Nephron (organoid): Measurements from ENCODE around the gene PFAS.

Source experiments
- H3K27ac Mint-ChIP-seq, 3 experiments: 2 replicates each; pipeline ENCODE4 v1.8.0; 2020; ENCODE audit warnings: mixed read lengths in 3 of 3, mild to moderate bottlenecking in 2 of 3, moderate library complexity in 1 of 3
- H3K27me3 Mint-ChIP-seq: 2 replicates; pipeline ENCODE4 v1.8.0; 2021; ENCODE audit warnings: low read depth, mild to moderate bottlenecking, moderate library complexity, mixed read lengths
- H3K36me3 Mint-ChIP-seq: 2 replicates; pipeline ENCODE4 v1.8.0; 2020; ENCODE audit warnings: low read depth, mixed read lengths
- H3K4me1 Mint-ChIP-seq: 2 replicates; pipeline ENCODE4 v1.8.0; 2020; ENCODE audit warnings: mixed read lengths
- H3K4me3 Mint-ChIP-seq, 3 experiments: 2 replicates each; pipeline ENCODE4 v1.8.0; 2020; ENCODE audit warnings: mild to moderate bottlenecking in 3 of 3, mixed read lengths in 3 of 3, moderate library complexity in 2 of 3
- H3K9me3 Mint-ChIP-seq: 2 replicates; pipeline ENCODE4 v1.8.0; 2020; ENCODE audit warnings: mixed read lengths
- TF ChIP-seq, protein P1 (sequence below), 3 experiments: fragments of 200-600 bp; sonication (generic); IDR thresholded peaks; one replicate each; pipeline ENCODE4 v1.5.0; 2021; ENCODE audit warnings: antibody characterized with exemption in 3 of 3; ENCODE audit not compliant: unreplicated experiment in 3 of 3

The PFAS gene

DNA sequence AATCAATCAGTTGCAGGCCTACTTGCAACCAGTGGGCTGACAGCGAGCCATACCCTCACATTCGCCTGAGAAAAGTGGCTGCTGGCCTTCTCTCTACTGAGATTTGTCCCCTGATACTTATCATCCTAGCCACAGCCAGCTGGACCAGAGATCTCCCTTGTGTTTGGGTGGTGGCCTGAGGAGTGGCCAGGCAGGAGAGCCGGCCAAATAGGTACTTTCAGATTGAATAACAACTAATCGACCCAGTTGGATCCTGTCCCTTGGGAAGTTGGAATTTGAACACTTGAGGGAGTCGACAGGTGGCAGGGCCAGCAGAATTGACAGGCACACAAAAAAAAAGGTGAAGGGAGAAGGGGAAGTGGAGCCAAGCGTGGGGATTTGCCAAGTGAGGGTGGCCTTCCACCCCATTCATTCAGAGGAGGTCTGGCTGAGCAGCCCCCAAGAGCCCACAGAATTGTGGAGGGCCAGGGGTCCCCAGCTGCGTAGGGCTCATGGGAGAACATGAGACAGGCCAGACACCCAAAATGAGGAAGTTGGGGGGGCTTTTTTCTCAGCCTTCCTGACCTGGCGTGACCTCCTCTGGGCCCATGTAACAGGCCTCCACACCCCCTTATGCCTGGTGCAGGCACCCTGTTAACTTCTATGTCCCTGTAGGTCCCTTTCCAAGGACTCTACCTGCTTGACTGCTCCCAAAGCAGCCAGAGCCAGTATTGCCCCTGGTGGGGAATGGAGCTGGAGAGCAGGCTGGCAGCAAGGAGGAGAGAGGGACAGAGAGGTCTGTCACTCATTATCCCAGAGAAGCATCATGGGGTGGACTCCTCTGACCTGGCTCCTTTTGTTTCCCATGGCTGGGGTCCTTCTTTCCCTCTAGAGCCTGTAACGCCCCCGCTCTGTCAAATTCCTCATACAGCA is 36.4 kb downstream of the PFAS start:
- Mint-ChIP-seq H3K4me3 (peak overlapping the region; percentile 26 to 74 (median 41)), H3K27me3 (no peaks in the 10 kb centered on the region), H3K36me3 (peaks cover 6% of the 10 kb centered on the region), H3K4me1 (peaks cover 11% of the 10 kb centered on the region), H3K9me3 (no peaks in the 10 kb centered on the region), H3K27ac (no peak overlapping the region)
- TF ChIP-seq, protein P1, sequence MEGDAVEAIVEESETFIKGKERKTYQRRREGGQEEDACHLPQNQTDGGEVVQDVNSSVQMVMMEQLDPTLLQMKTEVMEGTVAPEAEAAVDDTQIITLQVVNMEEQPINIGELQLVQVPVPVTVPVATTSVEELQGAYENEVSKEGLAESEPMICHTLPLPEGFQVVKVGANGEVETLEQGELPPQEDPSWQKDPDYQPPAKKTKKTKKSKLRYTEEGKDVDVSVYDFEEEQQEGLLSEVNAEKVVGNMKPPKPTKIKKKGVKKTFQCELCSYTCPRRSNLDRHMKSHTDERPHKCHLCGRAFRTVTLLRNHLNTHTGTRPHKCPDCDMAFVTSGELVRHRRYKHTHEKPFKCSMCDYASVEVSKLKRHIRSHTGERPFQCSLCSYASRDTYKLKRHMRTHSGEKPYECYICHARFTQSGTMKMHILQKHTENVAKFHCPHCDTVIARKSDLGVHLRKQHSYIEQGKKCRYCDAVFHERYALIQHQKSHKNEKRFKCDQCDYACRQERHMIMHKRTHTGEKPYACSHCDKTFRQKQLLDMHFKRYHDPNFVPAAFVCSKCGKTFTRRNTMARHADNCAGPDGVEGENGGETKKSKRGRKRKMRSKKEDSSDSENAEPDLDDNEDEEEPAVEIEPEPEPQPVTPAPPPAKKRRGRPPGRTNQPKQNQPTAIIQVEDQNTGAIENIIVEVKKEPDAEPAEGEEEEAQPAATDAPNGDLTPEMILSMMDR (IDR thresholded peaks at IDR 0.05; ENCODE audit: unreplicated experiment in 3 of 3): no peak

DNA sequence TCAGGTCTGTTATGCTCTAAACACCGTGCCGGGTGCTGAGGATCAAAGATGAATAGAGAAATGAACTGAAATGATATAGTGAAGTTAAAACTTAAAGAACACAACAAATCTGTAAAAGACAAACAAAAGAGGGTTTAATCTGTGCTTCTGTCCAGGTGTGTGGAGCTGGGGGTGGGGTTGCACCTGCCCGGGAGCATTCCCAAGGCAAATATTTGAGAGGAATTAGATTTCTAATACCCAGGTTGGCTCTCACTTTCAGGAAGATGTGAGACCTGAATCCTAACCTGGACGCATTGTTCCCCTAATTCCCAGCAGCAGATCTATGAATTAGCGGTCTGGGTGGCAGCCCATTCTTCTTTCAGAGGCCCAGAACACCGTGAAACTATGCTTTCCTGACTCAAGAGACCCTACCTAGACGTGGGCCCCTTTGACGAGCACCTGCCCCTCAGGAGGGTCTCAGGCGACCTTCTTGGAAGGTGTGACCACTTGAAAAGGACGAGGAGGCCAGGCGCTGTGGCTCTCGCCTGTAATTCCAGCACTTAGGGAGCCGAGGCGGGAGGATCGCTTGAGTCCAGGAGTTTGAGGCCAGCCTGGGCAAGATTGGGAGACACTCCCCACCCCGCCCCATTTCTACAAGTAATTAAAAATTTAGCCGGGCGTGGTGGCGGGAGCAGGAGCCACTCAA is 38.7 kb downstream of the PFAS start:
- no peaks in the 10 kb centered on the region for H3K9me3 Mint-ChIP-seq
- H3K4me1 Mint-ChIP-seq: peaks cover 15% of the 10 kb centered on the region
- TF ChIP-seq, protein P1 (IDR thresholded peaks at IDR 0.05; ENCODE audit: unreplicated experiment in 3 of 3): no peak
- H3K4me3 Mint-ChIP-seq: peak overlapping the region; percentile 96 to 99 (median 97)
- H3K27ac Mint-ChIP-seq: peak overlapping the region; percentile 92 to 97 (median 94)
- peaks cover 6% of the 10 kb centered on the region for H3K36me3 Mint-ChIP-seq
- no peaks in the 10 kb centered on the region for H3K27me3 Mint-ChIP-seq

DNA sequence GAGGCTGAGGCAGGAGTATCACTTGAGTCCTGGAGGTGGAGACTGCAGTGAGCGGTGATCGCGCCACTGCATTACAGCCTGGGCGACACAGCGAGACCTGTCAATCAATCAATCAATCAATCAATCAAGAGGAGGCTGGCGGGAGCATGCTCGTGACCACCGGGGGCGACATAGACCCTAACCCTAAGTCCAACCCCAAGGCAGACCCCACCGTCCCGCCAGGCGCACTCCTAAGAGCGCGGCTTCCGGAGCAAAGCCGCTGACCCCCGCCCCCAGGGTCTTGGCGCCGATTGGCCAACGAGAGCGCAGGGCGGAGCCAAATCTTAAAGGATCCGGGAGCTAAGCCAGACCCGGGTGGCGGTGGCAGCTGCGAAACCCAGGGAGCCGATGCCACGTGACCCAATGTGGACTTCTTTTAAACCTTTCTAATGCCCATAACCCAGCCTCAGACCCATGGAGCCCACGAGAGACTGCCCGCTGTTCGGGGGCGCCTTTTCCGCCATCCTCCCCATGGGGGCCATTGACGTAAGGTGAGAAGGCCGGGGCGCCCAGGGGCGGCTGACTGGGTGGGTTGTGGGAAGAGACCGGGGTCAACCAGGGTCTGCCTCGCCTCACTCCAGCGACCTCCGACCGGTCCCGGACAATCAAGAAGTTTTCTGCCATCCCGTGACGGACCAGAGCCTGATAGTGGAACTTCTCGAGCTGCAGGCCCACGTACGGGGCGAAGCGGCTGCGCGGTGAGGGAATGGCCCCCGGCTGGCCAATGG is 39.4 kb downstream of the PFAS start, which contains the start of gene RANGRF:
Gene RANGRF (plus strand): TSS at position 335 of the 767 bp plus-strand sequence. CDS start 119 bp downstream, at position 454.
- TF ChIP-seq, protein P1 (IDR thresholded peaks at IDR 0.05; ENCODE audit: unreplicated experiment in 3 of 3): no peak
- H3K36me3 Mint-ChIP-seq: peaks cover 6% of the 10 kb centered on the region
- H3K9me3 Mint-ChIP-seq: no peaks in the 10 kb centered on the region
- peaks cover 19% of the 10 kb centered on the region for H3K4me1 Mint-ChIP-seq
- H3K27ac Mint-ChIP-seq: peak within 1 kb of the TSS; percentile 92 to 97 (median 94)
- no peaks in the 10 kb centered on the region for H3K27me3 Mint-ChIP-seq
- H3K4me3 Mint-ChIP-seq: peak within 1 kb of the TSS; percentile 96 to 99 (median 97)

DNA sequence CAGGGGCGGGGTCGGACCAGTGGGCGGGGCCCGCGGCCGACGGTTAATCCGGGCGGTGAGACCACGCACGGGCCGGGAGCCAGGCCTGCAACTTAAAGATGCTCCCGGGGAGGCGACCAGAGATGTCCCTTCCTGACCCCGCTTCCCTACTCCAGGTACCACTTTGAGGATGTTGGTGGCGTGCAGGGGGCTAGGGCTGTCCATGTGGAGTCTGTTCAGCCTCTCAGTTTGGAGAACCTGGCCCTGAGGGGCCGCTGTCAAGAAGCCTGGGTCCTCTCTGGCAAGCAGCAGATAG is 40.0 kb downstream of the PFAS start:
- peak overlapping the region; percentile 92 to 97 (median 94) for H3K27ac Mint-ChIP-seq
- no peaks in the 10 kb centered on the region for H3K9me3 Mint-ChIP-seq
- H3K27me3 Mint-ChIP-seq: no peaks in the 10 kb centered on the region
- TF ChIP-seq, protein P1 (IDR thresholded peaks at IDR 0.05; ENCODE audit: unreplicated experiment in 3 of 3): no peak
- H3K36me3 Mint-ChIP-seq: peaks cover 6% of the 10 kb centered on the region
- peak overlapping the region; percentile 96 to 99 (median 97) for H3K4me3 Mint-ChIP-seq
- peaks cover 19% of the 10 kb centered on the region for H3K4me1 Mint-ChIP-seq

DNA sequence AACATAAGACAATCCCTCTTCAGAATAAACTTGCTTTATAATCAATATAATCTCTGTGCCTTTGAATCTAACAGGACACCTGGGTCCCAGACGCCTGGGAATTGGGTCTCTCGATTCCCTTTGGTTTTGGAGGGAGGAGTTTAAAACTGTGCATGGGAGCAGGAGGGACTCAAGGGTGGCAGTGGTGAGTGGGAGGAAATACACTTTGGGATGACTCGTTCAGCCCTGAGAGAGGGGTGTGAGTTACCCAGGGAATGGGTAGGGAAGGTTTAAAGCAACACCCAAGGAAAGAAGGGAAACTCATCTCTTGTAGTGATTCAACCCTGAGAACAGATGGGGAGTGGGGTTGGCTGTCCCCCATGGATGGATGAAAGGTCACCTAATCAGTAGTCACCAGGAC is 41.0 kb downstream of the PFAS start:
- TF ChIP-seq, protein P1 (IDR thresholded peaks at IDR 0.05; ENCODE audit: unreplicated experiment in 3 of 3): no peak
- Mint-ChIP-seq H3K4me1 (peaks cover 25% of the 10 kb centered on the region), H3K9me3 (no peaks in the 10 kb centered on the region), H3K27me3 (no peaks in the 10 kb centered on the region), H3K27ac (peak overlapping the region in 2 of 3 experiments; percentile 42 to 70), H3K4me3 (peak overlapping the region; percentile 96 to 99 (median 97)), H3K36me3 (peaks cover 6% of the 10 kb centered on the region)
